Measurements from ENCODE around the gene HS1BP3. TPM values are rescaled to one million over a fixed set of nuclear protein-coding genes. Genes with fewer than 3 reads are reported as not detected.

The HS1BP3 gene
- total RNA-seq, 4 donors from 2014 or later, result 23.3 to 38.2 (median 34.2) TPM

DNA sequence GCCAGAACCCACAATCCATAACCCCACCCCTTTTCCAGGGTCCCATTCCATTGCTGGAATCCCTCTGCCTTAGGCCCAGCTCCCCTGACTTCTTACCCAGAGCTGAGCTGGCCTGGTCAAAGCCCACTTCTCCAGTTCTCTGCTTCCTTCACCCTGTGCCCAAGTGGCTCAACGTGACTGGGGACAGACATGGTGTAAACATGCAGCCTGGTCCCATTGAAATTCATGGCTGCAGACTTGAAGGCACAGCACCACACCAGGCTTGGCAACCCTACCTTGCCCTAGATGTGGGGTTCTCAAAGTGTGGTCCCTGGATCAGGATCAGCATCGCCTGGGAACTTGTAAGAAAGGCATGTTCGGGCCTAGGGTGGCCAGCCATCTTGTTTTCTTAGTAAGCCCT is 3.7 kb downstream of the HS1BP3 start:
- 81% methylated on average over 3 of the region's 3 CpGs for WGBS
- no peak for DNase-seq (ENCODE audit: low spot score in 2 of 2)
- no peaks in the 10 kb centered on the region for H3K9me3 ChIP-seq
- peaks cover 29% of the 10 kb centered on the region for H3K36me3 ChIP-seq
- H3K27me3 ChIP-seq, result no peaks in the 10 kb centered on the region
- no peak overlapping the region for H3K4me3 ChIP-seq
- no peak overlapping the region for H3K27ac ChIP-seq
- TF ChIP-seq EP300 (IDR thresholded peaks at IDR 0.05) (no peak), CTCF (IDR thresholded peaks at IDR 0.05) (no peak), POLR2A (IDR thresholded peaks at IDR 0.05) (no peak)
- peaks cover 43% of the 10 kb centered on the region for H3K4me1 ChIP-seq

GRCh38 chr2:20646446-20646845 is 4.5 kb downstream of the HS1BP3 start:
- H3K9me3 ChIP-seq, result no peaks in the 10 kb centered on the region
- no peak for TF ChIP-seq POLR2AphosphoS5 (IDR thresholded peaks at IDR 0.05)
- no peak for TF ChIP-seq EP300 (IDR thresholded peaks at IDR 0.05)
- no peak for TF ChIP-seq POLR2A (IDR thresholded peaks at IDR 0.05)
- TF ChIP-seq CTCF (IDR thresholded peaks at IDR 0.05), result no peak
- no peak for DNase-seq (ENCODE audit: low spot score in 2 of 2)
- WGBS, result 96% methylated on average over 20 of the region's 20 CpGs
- no peak overlapping the region for H3K4me3 ChIP-seq
- H3K4me1 ChIP-seq, result peaks cover 47% of the 10 kb centered on the region
- H3K27ac ChIP-seq, result no peak overlapping the region
- H3K36me3 ChIP-seq, result peaks cover 33% of the 10 kb centered on the region
- no peaks in the 10 kb centered on the region for H3K27me3 ChIP-seq

DNA sequence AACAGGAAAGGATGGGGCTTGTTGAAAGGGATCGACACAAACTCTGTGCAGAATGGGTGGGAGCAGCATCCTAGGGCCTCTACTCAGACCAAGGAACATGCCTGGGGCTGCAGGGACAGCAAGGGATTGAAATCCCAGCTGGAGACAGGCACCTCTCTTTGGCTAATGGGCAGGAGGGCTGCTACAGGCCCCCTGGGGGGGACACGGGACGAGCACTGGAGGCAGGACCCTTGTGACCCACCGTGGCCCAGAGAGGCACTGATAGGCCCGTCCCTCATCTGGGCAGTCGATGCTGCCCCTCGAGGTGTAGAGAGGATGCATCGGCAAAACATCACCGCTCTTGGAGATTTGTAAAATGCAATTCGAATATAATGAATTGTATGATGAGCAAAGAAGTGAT is 5.1 kb downstream of the HS1BP3 start:
- TF ChIP-seq CTCF (IDR thresholded peaks at IDR 0.05) (no peak), EP300 (IDR thresholded peaks at IDR 0.05) (no peak), POLR2A (IDR thresholded peaks at IDR 0.05) (no peak), POLR2AphosphoS5 (IDR thresholded peaks at IDR 0.05) (no peak)
- H3K4me1 ChIP-seq, result peaks cover 51% of the 10 kb centered on the region
- H3K4me3 ChIP-seq, result no peak overlapping the region
- no peak for DNase-seq (ENCODE audit: low spot score in 2 of 2)
- H3K36me3 ChIP-seq, result peaks cover 40% of the 10 kb centered on the region
- H3K9me3 ChIP-seq, result no peaks in the 10 kb centered on the region
- no peaks in the 10 kb centered on the region for H3K27me3 ChIP-seq
- H3K27ac ChIP-seq, result no peak overlapping the region
- 91% methylated on average over 10 of the region's 10 CpGs for WGBS

DNA sequence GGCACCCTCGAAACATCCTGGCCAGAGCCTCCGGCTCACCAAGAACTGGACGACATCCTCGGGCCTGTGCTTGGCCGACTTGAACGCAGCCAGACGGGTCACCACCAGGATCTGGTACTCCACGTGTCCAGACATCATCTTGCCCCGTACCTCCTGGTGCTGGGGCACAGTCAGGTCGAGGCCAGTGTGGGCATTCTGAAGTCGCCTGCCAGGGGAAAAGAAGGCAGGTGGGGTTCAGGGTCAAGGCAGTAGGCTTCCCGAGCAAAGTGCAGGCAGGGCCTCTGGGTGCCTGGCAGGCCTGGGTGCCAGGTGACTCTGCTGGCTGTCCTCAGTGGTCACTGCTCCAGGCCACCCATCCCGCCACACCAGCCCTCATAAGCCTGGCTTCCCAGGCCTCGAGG is 5.6 kb downstream of the HS1BP3 start:
- Histone ChIP-seq H3K9me3 (no peaks in the 10 kb centered on the region), H3K27me3 (no peaks in the 10 kb centered on the region), H3K4me1 (peaks cover 47% of the 10 kb centered on the region), H3K36me3 (peaks cover 44% of the 10 kb centered on the region), H3K27ac (no peak overlapping the region), H3K4me3 (no peak overlapping the region)
- 100% methylated on average over 2 of the region's 14 CpGs for WGBS
- no peak for DNase-seq (ENCODE audit: low spot score in 2 of 2)
- TF ChIP-seq EP300 (IDR thresholded peaks at IDR 0.05) (no peak), CTCF (IDR thresholded peaks at IDR 0.05) (no peak), POLR2A (IDR thresholded peaks at IDR 0.05) (no peak), POLR2AphosphoS5 (IDR thresholded peaks at IDR 0.05) (no peak)

DNA sequence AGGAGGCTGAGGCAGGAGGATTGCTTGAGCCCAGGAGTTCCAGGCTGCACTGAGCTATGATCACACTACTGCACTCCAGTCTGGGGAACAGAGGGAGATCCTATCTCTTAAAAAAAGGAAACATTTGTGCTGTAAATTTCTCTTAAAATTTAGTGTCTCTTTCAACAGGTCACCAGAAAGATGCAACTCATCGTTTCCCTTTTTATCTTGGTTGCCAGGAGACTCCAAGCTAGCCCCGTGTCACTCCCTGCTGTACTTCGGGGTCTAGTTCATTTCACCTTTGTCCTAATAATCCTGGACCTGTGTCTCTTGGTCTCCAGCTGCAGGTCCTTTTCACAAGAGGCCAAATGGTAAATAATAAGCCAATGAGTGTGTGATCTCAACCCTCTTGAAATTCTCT is 7.1 kb downstream of the HS1BP3 start:
- 75% methylated on average over 3 of the region's 3 CpGs for WGBS
- no peak overlapping the region for H3K4me3 ChIP-seq
- H3K4me1 ChIP-seq, result peaks cover 33% of the 10 kb centered on the region
- H3K9me3 ChIP-seq, result no peaks in the 10 kb centered on the region
- peaks cover 57% of the 10 kb centered on the region for H3K36me3 ChIP-seq
- H3K27me3 ChIP-seq, result no peaks in the 10 kb centered on the region
- TF ChIP-seq EP300 (IDR thresholded peaks at IDR 0.05), result no peak
- no peak for TF ChIP-seq POLR2A (IDR thresholded peaks at IDR 0.05)
- TF ChIP-seq POLR2AphosphoS5 (IDR thresholded peaks at IDR 0.05), result no peak
- TF ChIP-seq CTCF (IDR thresholded peaks at IDR 0.05), result no peak
- no peak overlapping the region for H3K27ac ChIP-seq
- DNase-seq (ENCODE audit: low spot score in 2 of 2), result no peak
